ENCODE results near the gene CACNA1C. TPM values are rescaled to one million over a fixed set of nuclear protein-coding genes. Genes with fewer than 3 reads are reported as not detected.

Gene CACNA1C
- total RNA-seq, 2 experiments from 2014 or later = 0.05 to 0.08 TPM

DNA sequence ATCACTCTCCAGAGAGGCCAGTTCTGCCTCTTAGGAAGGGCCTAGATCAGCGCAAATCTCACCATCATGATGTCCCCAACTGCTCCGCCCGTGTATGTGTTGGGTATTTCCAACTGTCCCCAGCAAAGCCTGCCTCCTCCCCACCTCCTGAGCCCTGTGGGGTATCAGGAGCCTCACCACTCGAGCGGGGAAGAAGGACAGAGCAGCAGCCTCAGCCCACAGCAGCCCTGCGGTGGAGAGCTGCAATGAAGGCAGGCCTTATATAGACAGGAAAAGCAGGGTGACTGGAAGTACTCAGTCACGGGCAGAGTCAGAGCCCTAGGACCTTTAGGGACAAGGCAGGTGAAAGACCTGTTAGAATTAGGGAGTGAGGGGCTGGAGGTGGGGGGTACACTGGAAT, 358.2 kb downstream of the CACNA1C start:
- no peak for TF ChIP-seq CTCF (IDR thresholded peaks at IDR 0.05)
- no peak overlapping the region for H3K27ac ChIP-seq (ENCODE audit: low read depth in 1 of 2, low read length in 2 of 2)
- Mint-ChIP-seq H3K4me3 (no peak overlapping the region), H3K9me3 (no peaks in the 10 kb centered on the region), H3K27ac (no peak overlapping the region), H3K27me3 (peaks cover 3% of the 10 kb centered on the region), H3K4me1 (ENCODE audit: low read depth) (no peaks in the 10 kb centered on the region), H3K36me3 (ENCODE audit: low read depth) (no peaks in the 10 kb centered on the region)
- no peaks in the 10 kb centered on the region for H3K9me3 ChIP-seq (ENCODE audit: control insufficient read depth in 1 of 2, insufficient read depth in 1 of 2, low read length in 2 of 2)
- H3K36me3 ChIP-seq (ENCODE audit: insufficient read depth, low read length) = no peaks in the 10 kb centered on the region
- DNase-seq = no peak
- no peaks in the 10 kb centered on the region for H3K27me3 ChIP-seq (ENCODE audit: control insufficient read depth in 1 of 2, insufficient read depth in 2 of 2, low read length in 2 of 2)
- H3K4me1 ChIP-seq (ENCODE audit: insufficient read depth, low read length) = no peaks in the 10 kb centered on the region
- no peak overlapping the region for H3K4me3 ChIP-seq (ENCODE audit: low read length)
- ATAC-seq (ENCODE audit: poor library complexity) = no peak
- intact Hi-C loops (cut with DNase I, micrococcal nuclease) = no loop called here
- CTCF ChIA-PET = no interaction called here
- POLR2A ChIA-PET = no interaction called here

- ChIA-PET CTCF (no interaction called here), POLR2A (no interaction called here)
- Histone ChIP-seq H3K4me1 (ENCODE audit: insufficient read depth, low read length) (no peaks in the 10 kb centered on the region), H3K27me3 (ENCODE audit: control insufficient read depth in 1 of 2, insufficient read depth in 2 of 2, low read length in 2 of 2) (no peaks in the 10 kb centered on the region), H3K4me3 (ENCODE audit: low read length) (no peak overlapping the region), H3K36me3 (ENCODE audit: insufficient read depth, low read length) (no peaks in the 10 kb centered on the region), H3K27ac (ENCODE audit: low read depth in 1 of 2, low read length in 2 of 2) (no peak overlapping the region), H3K9me3 (ENCODE audit: control insufficient read depth in 1 of 2, insufficient read depth in 1 of 2, low read length in 2 of 2) (no peaks in the 10 kb centered on the region)
- no peak overlapping the region for H3K27ac Mint-ChIP-seq
- ATAC-seq (ENCODE audit: poor library complexity) (no peak), DNase-seq (no peak)
- H3K4me1 Mint-ChIP-seq (ENCODE audit: low read depth) = no peaks in the 10 kb centered on the region
- no peaks in the 10 kb centered on the region for H3K9me3 Mint-ChIP-seq
- peaks cover 3% of the 10 kb centered on the region for H3K27me3 Mint-ChIP-seq
- intact Hi-C loops (cut with DNase I, micrococcal nuclease) = no loop called here
- TF ChIP-seq CTCF (IDR thresholded peaks at IDR 0.05) = no peak
- H3K36me3 Mint-ChIP-seq (ENCODE audit: low read depth) = no peaks in the 10 kb centered on the region
- H3K4me3 Mint-ChIP-seq = no peak overlapping the region
Observed at GRCh38 chr12:2411616-2412304, 359.0 kb downstream of the CACNA1C start.

DNA sequence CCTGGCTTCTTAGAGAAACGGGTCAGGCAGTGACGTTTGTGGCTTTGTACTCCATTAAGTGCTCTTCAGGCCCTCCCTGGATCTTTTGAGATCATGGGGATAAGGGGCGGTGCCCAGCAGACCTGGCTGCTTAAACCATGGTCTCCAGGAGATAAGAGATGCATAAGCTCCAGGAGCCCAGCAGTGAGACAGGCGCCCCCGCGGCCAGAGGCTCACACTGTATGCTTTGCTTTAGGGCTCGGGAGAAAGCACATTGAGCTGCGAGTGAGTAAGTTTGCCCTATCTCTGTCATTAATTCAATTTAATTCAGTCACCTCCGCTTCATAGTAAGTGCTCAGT, 359.5 kb downstream of the CACNA1C start:
- DNase-seq (no peak), ATAC-seq (ENCODE audit: poor library complexity) (no peak)
- Histone ChIP-seq H3K27me3 (ENCODE audit: control insufficient read depth in 1 of 2, insufficient read depth in 2 of 2, low read length in 2 of 2) (no peaks in the 10 kb centered on the region), H3K4me1 (ENCODE audit: insufficient read depth, low read length) (no peaks in the 10 kb centered on the region), H3K27ac (ENCODE audit: low read depth in 1 of 2, low read length in 2 of 2) (no peak overlapping the region), H3K36me3 (ENCODE audit: insufficient read depth, low read length) (no peaks in the 10 kb centered on the region), H3K4me3 (ENCODE audit: low read length) (no peak overlapping the region), H3K9me3 (ENCODE audit: control insufficient read depth in 1 of 2, insufficient read depth in 1 of 2, low read length in 2 of 2) (no peaks in the 10 kb centered on the region)
- POLR2A ChIA-PET = no interaction called here
- H3K36me3 Mint-ChIP-seq (ENCODE audit: low read depth) = no peaks in the 10 kb centered on the region
- no peak overlapping the region for H3K27ac Mint-ChIP-seq
- no peaks in the 10 kb centered on the region for H3K9me3 Mint-ChIP-seq
- no peak for TF ChIP-seq CTCF (IDR thresholded peaks at IDR 0.05)
- intact Hi-C loops (cut with DNase I, micrococcal nuclease) = no loop called here
- CTCF ChIA-PET = no interaction called here
- H3K4me3 Mint-ChIP-seq = no peak overlapping the region
- H3K4me1 Mint-ChIP-seq (ENCODE audit: low read depth) = no peaks in the 10 kb centered on the region
- H3K27me3 Mint-ChIP-seq = peaks cover 3% of the 10 kb centered on the region

Measured in CD4-positive, alpha-beta T cell (primary cell).